HUES6 (cell line): ENCODE results near the gene MGAT1.

Experiments
- H3K27ac ChIP-seq: 2 replicates; pipeline ENCODE4 v1.7.0; 2013; ENCODE audit warnings: low read depth, mild to moderate bottlenecking, low read length, inconsistent platforms
- H3K27me3 ChIP-seq: 2 replicates; pipeline ENCODE4 v1.6.1; 2013; ENCODE audit warnings: low read length; ENCODE audit not compliant: control insufficient read depth, insufficient read depth
- H3K36me3 ChIP-seq: 2 replicates; pipeline ENCODE4 v1.6.1; 2013; ENCODE audit warnings: low read length; ENCODE audit not compliant: control insufficient read depth, insufficient read depth
- H3K4me1 ChIP-seq: 2 replicates; pipeline ENCODE4 v1.6.1; 2013; ENCODE audit warnings: low read length; ENCODE audit not compliant: control insufficient read depth, insufficient read depth
- H3K4me3 ChIP-seq: 2 replicates; pipeline ENCODE4 v1.5.1; 2013; ENCODE audit warnings: low read depth, low read length
- H3K9ac ChIP-seq: one replicate; pipeline ENCODE4 v1.6.1; 2013; ENCODE audit warnings: mild to moderate bottlenecking, low read length
- H3K9me3 ChIP-seq: 2 replicates; pipeline ENCODE4 v1.6.1; 2013; ENCODE audit warnings: low read depth, low read length; ENCODE audit not compliant: control insufficient read depth, insufficient read depth

Gene MGAT1

DNA sequence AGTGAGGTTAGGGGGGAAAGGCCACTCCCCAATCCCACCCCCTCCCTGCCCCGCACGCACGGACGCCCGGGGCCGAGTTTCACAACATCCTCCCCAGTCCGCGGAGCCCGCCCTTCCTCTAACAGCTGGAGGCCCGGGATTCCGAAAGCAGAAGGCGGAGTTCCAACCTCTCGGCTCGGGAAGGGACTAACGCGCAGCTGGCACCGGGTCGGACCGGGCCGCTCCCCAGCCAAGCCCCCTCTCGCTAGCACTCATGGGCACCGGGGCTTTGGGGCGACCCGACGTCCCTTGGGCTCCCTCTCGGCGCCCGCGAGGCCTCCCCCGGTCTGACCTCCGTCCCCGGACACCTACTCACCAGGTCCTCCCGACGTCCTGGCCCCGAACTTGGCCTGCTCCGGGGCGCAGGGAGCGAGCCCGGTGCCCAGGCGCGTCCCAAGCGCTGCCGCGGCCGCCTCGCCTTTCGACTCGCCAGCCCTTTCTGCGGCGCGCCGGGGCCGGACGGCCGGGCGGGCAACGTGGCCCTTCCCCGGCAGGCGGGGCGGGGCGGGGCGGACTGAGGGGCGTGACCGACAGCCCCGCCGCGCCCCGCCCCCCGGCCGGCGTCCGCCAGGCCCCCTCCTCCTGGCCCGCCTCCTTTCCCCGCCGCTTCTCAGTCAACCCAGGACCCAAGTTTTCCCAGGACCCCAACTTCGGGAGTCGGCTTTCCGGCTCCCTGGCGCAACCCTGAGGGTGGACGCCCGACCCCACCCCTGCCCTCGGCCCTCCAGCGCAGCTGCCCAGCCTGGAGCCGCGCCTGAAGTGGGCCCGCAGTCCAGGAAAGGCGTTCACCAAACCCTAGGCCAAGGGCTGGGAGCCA lies at the start of gene MGAT1:
Gene MGAT1, minus strand, starts transcription at position 482 of the 856 bp plus-strand sequence. CDS start 9,835 bp downstream, outside the sequence.
- Histone ChIP-seq H3K4me3 (peak within 1 kb of the TSS; percentile 92), H3K27me3 (no peaks in the 10 kb centered on the region), H3K9me3 (no peaks in the 10 kb centered on the region), H3K4me1 (peaks cover 27% of the 10 kb centered on the region), H3K27ac (peak within 1 kb of the TSS; percentile 77), H3K36me3 (peaks cover 18% of the 10 kb centered on the region), H3K9ac (peak within 1 kb of the TSS; percentile 96)

GRCh38 chr5:180850434-180851078 lies 48.0 kb upstream of the MGAT1 start:
- Histone ChIP-seq H3K4me3 (no peak overlapping the region), H3K9ac (no peak overlapping the region), H3K9me3 (peaks cover 77% of the 10 kb centered on the region), H3K27ac (no peak overlapping the region), H3K4me1 (no peaks in the 10 kb centered on the region), H3K36me3 (peaks cover 96% of the 10 kb centered on the region), H3K27me3 (no peaks in the 10 kb centered on the region)

- H3K27ac ChIP-seq, result no peak overlapping the region
- H3K27me3 ChIP-seq, result no peaks in the 10 kb centered on the region
- peaks cover under 1% of the 10 kb centered on the region; the same call in 1 of the 2 replicates for H3K4me1 ChIP-seq
- H3K36me3 ChIP-seq, result peaks cover 92% of the 10 kb centered on the region
- no peak overlapping the region; the same call in 1 of the 2 replicates for H3K4me3 ChIP-seq
- H3K9me3 ChIP-seq, result peaks cover 81% of the 10 kb centered on the region
- H3K9ac ChIP-seq, result no peak overlapping the region
Measured at GRCh38 chr5:180849827-180850226, 47.2 kb upstream of the MGAT1 start.

DNA sequence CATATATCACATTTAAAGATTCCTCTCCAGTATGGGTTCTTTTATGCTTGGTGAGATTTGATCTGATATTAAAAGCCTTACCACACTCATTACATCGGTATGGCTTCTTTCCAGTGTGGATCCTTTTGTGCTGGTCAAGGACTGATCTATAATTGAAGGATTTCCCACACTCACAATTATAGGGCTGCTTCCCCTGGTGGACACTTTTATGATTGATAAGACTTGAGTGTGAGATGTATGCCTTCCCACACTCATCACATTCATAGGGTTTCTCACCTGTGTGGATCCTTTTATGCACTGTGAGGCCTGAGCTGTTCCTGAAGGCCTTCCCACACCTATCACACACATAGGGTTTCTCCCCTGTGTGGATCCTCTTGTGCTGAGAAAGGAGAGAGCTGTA lies 46.3 kb upstream of the MGAT1 start:
- peaks cover 84% of the 10 kb centered on the region for H3K36me3 ChIP-seq
- no peak overlapping the region for H3K27ac ChIP-seq
- H3K4me1 ChIP-seq, result peaks cover 6% of the 10 kb centered on the region; the same call in 1 of the 2 replicates
- no peak overlapping the region for H3K4me3 ChIP-seq
- H3K27me3 ChIP-seq, result no peaks in the 10 kb centered on the region
- H3K9me3 ChIP-seq, result peaks cover 81% of the 10 kb centered on the region
- no peak overlapping the region for H3K9ac ChIP-seq

DNA sequence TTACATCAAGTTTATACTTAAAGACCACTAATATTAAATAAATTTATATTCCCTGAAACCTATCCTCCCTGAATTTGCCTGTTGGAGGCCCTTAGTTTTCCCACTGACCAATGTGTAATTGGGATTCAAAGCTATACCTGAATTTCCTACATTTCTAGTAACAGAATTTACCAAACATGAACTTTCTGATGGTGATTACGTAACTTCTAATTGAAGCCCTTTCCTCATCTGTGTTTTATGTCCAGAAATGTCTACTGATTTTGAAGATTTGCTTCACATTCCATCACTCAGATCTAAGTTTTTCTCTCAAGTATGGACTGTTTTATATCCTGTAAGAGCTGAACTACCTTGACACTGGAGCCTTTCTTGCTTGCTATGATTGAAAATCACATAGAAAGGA lies 45.7 kb upstream of the MGAT1 start:
- peaks cover 77% of the 10 kb centered on the region for H3K9me3 ChIP-seq
- peaks cover 79% of the 10 kb centered on the region for H3K36me3 ChIP-seq

GRCh38 chr5:180847026-180847425 lies 44.4 kb upstream of the MGAT1 start:
- Histone ChIP-seq H3K4me3 (no peak overlapping the region), H3K9me3 (peaks cover 69% of the 10 kb centered on the region), H3K27me3 (no peaks in the 10 kb centered on the region), H3K9ac (no peak overlapping the region), H3K27ac (no peak overlapping the region), H3K36me3 (peaks cover 67% of the 10 kb centered on the region), H3K4me1 (peaks cover 6% of the 10 kb centered on the region; the same call in 1 of the 2 replicates)

More for the DNA sequence above, 45.7 kb upstream of the MGAT1 start:
- Histone ChIP-seq H3K27me3 (no peaks in the 10 kb centered on the region), H3K4me1 (peaks cover 6% of the 10 kb centered on the region; the same call in 1 of the 2 replicates), H3K27ac (no peak overlapping the region), H3K4me3 (no peak overlapping the region), H3K9ac (no peak overlapping the region)

GRCh38 chr5:180844858-180845257 lies 42.3 kb upstream of the MGAT1 start:
- H3K4me3 ChIP-seq, result no peak overlapping the region
- H3K4me1 ChIP-seq, result peaks cover 6% of the 10 kb centered on the region; the same call in 1 of the 2 replicates
- H3K9me3 ChIP-seq, result peaks cover 52% of the 10 kb centered on the region
- no peaks in the 10 kb centered on the region for H3K27me3 ChIP-seq
- H3K36me3 ChIP-seq, result peaks cover 45% of the 10 kb centered on the region
- no peak overlapping the region for H3K27ac ChIP-seq
- no peak overlapping the region for H3K9ac ChIP-seq

GRCh38 chr5:180844432-180844831 lies 41.8 kb upstream of the MGAT1 start:
- no peaks in the 10 kb centered on the region for H3K27me3 ChIP-seq
- no peak overlapping the region for H3K27ac ChIP-seq
- no peak overlapping the region for H3K9ac ChIP-seq
- H3K9me3 ChIP-seq, result peaks cover 48% of the 10 kb centered on the region
- no peak overlapping the region for H3K4me3 ChIP-seq
- peaks cover 41% of the 10 kb centered on the region for H3K36me3 ChIP-seq
- H3K4me1 ChIP-seq, result peaks cover 6% of the 10 kb centered on the region; the same call in 1 of the 2 replicates

- H3K36me3 ChIP-seq, result 0 out of 2 replicates have a peak, but pooled peaks cover under 1% of the 10 kb centered on the region
- H3K9me3 ChIP-seq, result peaks cover 9% of the 10 kb centered on the region
- H3K4me1 ChIP-seq, result peaks cover 6% of the 10 kb centered on the region
- no peak overlapping the region for H3K9ac ChIP-seq
- no peak overlapping the region for H3K27ac ChIP-seq
- H3K4me3 ChIP-seq, result no peak overlapping the region
- no peaks in the 10 kb centered on the region for H3K27me3 ChIP-seq
Measured at GRCh38 chr5:180839935-180840334, 37.3 kb upstream of the MGAT1 start.

GRCh38 chr5:180839227-180839626 lies 36.6 kb upstream of the MGAT1 start:
- Histone ChIP-seq H3K9me3 (peaks cover 9% of the 10 kb centered on the region), H3K27ac (no peak overlapping the region)

GRCh38 chr5:180837478-180837877 lies 34.9 kb upstream of the MGAT1 start:
- Histone ChIP-seq H3K27ac (no peak overlapping the region), H3K27me3 (peaks cover 3% of the 10 kb centered on the region; the same call in 1 of the 2 replicates), H3K36me3 (peaks cover 3% of the 10 kb centered on the region; the same call in 1 of the 2 replicates), H3K4me1 (peaks cover under 1% of the 10 kb centered on the region), H3K9me3 (peaks cover 9% of the 10 kb centered on the region), H3K9ac (no peak overlapping the region), H3K4me3 (no peak overlapping the region)

More at GRCh38 chr5:180839227-180839626, 36.6 kb upstream of the MGAT1 start:
- no peaks in the 10 kb centered on the region for H3K27me3 ChIP-seq
- peaks cover 3% of the 10 kb centered on the region; the same call in 1 of the 2 replicates for H3K36me3 ChIP-seq
- H3K9ac ChIP-seq, result no peak overlapping the region
- H3K4me1 ChIP-seq, result no peaks in the 10 kb centered on the region; the same call in 1 of the 2 replicates
- no peak overlapping the region for H3K4me3 ChIP-seq
